HG03432 (cell line): Measurements from ENCODE around the gene XIRP1.

ENCODE experiments used
- ATAC-seq: cut with Tn5 transposase; IDR thresholded peaks from one replicate; pipeline ENCODE4 v1.9.1; 2021; ENCODE audit warnings: mild to moderate bottlenecking, moderate library complexity; ENCODE audit not compliant: unreplicated experiment

The XIRP1 gene

GRCh38 chr3:39166932-39167532, 25.4 kb downstream of the XIRP1 start:
- ATAC-seq: no peak

- ATAC-seq: no peak
These were observed 26.2 kb downstream of the XIRP1 start for GRCh38 chr3:39166134-39166710.

DNA sequence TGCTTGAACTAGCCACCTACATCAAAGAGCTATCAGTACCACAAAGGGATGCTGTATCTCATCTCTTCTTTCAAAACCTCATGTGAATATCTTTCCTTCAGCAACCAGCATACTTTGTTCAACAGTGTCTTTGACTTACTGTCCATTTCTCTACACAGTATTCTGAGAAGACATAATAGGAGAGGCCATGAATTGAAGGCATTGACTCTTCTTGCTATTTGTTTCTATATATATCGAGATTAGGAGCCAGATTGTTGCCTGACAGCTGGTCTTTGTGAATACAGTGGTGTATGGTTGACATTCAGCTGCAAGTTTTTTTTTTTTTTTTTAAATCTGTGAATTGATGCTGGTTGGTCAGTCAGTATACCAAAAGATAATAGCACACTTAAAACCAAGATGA, 26.9 kb downstream of the XIRP1 start:
- no peak for ATAC-seq

DNA sequence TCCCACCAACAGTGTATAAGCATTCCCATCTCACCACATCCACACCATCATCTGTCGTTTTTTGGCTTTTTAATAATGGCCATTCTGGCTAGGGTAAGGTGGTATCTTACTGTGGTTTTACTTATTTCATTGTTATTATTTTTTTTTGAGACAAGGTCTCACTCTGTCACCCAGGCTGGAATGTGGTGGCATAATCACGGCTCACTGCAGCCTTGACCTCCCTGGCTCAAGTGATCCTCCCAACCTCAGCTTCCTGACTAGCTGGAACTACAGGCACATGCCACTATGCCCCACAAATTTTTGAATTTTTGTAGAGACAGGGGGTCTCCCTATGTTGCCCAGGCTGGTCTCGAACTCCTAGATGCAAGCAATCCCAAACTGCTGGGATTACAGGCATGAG, 28.0 kb downstream of the XIRP1 start:
- ATAC-seq: no peak

GRCh38 chr3:39158148-39158715, 34.2 kb downstream of the XIRP1 start:
- no peak for ATAC-seq

DNA sequence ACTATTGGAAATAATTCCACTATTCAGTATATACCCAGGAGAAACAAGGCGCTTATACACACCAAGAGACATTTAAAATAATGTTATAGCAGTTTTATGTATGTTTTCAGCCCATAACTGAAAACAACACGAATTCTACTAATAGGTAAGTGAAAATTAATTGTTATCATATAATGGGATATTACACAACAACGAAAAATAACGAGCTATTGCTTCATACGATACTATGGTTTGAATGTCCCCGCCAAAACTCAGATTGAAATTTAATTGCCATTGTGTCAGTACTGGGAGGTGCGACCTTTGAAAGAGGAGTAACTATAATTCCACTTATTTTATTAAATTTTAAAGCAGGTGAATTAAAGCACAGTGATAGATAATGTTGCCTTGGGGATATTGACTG, 35.0 kb downstream of the XIRP1 start:
- no peak for ATAC-seq

DNA sequence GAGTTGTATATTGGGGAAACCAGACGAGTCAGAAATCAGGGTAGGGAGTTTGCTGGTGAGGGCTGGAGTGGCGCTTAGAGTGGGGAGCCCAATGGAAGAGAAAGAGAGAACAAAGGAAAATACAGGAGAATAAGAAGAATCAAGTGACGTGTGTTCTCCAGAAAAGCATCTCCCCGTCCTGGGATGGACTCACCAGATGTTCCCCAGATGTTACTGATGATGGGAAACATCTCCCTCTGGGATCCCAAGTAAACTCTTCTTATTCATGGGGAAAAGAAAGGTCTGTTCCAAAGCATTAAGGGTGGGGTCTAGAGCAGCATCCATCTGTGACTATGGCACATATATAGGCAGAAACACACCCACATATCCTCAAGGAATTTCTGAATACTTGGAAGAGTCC, 36.0 kb downstream of the XIRP1 start:
- no peak for ATAC-seq

- ATAC-seq: no peak
These were observed 37.9 kb downstream of the XIRP1 start for GRCh38 chr3:39154280-39155021.

DNA sequence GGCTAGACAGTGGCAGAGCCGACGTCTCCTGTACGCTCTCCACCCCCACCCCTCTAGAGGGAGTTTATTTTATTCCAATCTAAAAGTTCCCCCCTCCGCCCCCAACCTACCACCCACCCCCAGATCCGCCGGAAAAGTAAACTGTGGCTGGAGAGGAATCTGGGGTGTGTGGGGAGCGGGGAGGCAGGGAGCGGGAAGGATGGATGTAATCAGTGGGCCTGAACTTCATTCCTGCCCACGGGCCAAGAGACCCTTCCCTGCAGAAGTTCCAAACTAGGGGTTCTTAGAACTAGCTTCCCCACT, 38.5 kb downstream of the XIRP1 start:
- ATAC-seq: no peak

DNA sequence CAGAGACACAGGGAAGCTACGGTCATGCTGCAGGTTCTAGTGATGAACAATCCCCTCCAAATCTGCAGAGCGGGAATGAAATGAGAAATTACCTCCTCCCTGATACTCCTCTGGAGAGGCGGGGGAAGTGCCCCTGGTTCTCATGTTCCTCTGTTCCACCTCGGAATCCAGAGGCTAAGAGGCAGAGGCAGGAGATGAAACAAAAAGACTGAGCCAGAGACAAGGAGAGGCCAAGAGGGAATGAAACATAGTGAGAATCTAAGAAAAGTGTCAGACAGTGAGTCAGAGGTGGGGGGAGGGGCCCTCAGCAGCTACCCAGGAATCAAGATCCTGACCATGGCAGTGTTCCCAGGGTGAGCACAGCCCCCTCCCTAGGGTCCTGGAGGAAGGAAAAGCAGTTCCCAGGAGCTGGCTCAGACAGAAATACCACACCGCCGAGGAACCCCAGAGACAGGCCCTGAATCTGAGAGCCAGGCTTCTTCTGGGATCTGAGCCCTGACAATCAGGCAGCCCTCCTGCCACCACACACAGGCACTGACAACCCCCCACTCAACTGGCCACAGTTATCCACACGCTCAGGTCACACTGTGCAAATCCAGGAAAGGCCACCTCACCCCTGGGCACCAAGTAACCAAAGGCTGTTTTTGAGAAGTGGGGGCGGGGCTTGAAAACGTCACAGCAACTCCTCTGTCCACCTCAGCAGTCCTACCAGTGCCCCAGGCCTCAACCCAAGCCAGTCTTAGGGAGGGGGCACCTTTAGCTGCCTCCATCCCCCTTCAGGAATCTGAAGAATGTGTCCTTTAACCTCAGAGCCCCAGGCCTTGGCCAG, 41.4 kb downstream of the XIRP1 start:
- ATAC-seq: no peak

DNA sequence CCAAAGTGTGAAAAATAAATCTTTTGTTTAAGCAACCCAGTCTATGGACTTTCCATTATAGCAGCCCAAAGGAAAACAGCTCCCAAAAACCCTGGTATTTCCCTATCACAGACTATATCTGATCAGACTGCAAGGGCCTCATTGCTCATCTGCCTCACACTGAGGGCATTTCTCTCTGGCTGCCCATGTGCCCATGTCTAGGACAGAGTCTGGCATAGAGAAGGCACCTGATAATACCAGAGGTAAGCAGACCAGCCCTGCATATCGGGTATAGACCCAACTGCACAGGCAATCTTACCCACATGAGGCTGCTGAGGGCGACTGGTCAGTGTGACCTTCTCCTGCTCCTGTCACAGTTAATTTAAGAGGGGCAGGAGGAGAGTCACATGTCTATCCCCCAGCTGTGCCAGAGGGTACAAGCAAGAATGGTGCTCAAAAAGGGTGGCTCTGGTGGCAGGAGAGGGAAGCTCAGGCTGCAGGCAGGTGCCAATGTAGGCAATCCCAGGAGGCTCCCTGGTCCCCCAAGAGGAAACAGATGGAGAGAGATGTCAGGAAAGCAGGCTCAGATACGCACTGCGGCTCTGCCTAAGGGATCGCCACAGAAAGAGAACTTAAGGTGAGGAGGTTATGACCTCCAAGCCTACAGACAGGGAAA, 42.1 kb downstream of the XIRP1 start:
- no peak for ATAC-seq

DNA sequence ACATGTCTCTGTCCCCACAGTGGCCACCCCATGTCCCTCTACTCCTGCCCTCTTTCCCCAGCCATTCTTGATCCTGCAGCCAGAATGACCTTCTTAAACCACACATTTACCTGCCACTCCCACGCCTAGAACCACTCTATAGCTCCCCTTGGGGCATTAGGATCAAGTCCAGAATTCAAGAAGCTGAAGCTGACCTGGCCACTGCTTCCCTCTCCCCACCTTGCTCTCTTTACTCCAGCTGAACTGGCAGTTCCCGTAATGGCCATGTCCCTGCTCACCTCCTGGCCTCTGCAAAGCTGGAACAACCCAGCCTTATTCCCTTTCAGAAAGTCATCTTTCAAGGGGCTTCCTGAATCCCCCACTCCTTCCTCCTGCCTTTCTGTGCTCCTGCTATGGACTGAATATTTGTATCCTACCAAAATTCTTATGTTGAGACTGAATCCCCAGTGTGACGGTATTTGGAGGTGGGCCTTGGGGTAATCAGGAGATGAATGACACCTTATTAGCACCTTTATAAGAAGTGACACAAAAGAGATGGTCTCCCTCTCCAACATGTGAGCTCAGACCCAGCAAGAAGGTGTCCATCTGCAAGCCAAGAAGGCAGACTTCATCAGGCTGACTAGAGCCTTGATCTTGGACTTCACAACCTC, 42.8 kb downstream of the XIRP1 start:
- ATAC-seq: no peak

DNA sequence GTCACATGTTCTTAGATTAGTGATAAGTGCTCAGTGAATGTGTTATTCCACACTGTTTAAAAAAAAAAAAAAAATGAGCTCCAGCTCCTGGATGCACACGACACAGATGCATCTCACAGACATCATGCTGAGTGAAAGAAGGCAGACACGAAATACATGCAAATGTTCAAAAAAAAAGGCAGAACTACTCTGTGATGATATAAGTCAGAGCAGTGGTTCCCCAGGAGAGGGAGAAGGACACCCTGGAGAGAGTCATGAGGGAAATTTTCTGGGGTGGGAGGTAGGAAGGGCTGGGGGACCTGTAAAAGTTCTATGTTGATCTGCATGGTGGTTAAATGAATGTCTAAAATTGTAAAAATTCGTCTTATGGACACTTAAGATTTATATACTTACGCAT, 43.3 kb downstream of the XIRP1 start:
- ATAC-seq: no peak

GRCh38 chr3:39148435-39149058, 43.8 kb downstream of the XIRP1 start:
- no peak for ATAC-seq

DNA sequence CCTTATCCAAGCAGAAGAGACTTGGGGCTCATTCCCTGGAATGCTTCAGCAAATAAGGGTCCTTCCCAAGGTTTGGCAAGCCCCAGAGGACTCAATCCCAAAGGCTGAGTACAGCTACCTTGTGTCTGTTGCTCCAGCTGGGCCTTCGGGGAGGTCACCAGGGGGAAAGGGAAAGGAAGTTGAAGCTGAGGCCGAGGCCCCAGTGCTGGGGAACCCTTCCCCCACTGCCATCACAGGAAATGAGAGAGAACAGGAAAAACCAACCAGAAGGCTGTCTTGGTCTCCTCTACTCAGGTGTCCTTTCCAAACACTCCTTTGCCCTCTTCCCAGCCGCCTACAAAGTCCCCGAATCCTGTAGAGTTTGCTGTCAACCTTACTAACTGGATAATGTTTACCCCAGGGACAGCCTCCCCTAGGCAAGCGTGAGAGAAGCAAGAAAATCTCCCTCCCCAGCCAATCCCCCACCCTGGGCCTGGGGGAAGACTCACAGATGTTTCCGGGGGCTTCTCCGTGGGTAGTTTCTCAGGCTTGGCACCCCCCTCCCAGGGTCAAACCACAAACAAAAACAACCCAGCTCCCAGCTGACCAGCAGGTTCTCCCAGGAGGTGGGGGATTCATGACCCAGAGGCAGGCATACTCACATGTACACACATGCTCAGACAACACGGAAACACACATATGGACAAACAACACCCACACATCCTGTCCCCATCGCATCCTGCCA, 44.5 kb downstream of the XIRP1 start:
- peak; percentile 25 for ATAC-seq

- ATAC-seq: peak; percentile 21
These were observed 45.5 kb downstream of the XIRP1 start for GRCh38 chr3:39146611-39147591.

GRCh38 chr3:39146083-39146501, 46.3 kb downstream of the XIRP1 start:
- ATAC-seq: no peak

- ATAC-seq: no peak
These were observed 47.5 kb downstream of the XIRP1 start for GRCh38 chr3:39144748-39145380.
